Measurements from ENCODE around the gene NOM1. TPM values are rescaled to one million over a fixed set of nuclear protein-coding genes. Genes with fewer than 3 reads are reported as not detected.
"Not testable (repeated sequence)": the region's sequence is repeated elsewhere in the genome, so short reads cannot be mapped to it uniquely, and the experiment has no call there.

NOM1 gene
- total RNA-seq, 6 experiments from 2014 or later: 13.1 to 21.1 (median 14.9) TPM

DNA sequence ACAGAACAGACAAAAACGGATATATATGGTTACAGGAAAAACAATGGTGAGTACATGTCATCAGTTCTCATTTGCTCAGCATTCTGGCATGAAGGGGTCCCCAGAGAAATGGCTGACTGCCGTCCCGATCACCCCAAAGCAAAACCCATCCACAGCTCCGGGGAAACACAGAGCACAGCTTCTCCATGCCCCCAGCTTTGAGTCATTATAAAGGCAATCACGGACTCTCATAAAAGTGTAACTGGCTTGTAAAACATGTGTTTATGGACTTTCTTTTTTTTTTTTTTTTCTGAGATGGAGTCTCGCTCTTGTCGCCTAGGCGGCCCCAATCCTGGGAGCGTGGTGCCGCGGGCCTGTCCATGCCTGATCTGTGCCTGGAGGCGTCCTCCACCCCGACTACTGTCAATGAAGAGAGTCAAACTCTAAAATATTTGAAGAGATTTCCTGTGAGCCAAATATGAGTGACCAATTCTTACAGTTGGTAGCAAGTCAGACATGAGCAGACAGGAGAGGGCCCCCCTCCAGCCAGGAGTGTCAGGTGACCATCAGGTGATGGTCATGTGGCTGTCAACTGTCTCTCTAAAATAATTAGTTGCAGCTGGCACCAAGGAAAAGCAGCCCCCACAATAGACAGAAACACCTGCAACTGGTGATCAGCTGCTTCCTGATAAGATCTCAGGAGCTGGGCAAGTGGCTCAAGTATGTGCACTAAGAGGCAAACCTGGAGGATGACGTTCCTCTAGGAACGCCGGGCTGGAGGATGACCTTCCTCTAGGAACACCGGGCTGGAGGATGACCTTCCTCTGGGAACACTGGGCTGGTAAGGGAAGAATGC is 21.7 kb upstream of the NOM1 start:
- Mint-ChIP-seq H3K36me3 (ENCODE audit: low read depth) (no peaks in the 10 kb centered on the region), H3K27ac (no peak overlapping the region), H3K4me3 (peak overlapping the region; percentile 10), H3K27me3 (ENCODE audit: insufficient read depth) (peaks cover 19% of the 10 kb centered on the region), H3K9me3 (no peaks in the 10 kb centered on the region), H3K4me1 (ENCODE audit: low read depth) (peaks cover 20% of the 10 kb centered on the region)
- no peak for DNase-seq
- TF ChIP-seq, protein P1, sequence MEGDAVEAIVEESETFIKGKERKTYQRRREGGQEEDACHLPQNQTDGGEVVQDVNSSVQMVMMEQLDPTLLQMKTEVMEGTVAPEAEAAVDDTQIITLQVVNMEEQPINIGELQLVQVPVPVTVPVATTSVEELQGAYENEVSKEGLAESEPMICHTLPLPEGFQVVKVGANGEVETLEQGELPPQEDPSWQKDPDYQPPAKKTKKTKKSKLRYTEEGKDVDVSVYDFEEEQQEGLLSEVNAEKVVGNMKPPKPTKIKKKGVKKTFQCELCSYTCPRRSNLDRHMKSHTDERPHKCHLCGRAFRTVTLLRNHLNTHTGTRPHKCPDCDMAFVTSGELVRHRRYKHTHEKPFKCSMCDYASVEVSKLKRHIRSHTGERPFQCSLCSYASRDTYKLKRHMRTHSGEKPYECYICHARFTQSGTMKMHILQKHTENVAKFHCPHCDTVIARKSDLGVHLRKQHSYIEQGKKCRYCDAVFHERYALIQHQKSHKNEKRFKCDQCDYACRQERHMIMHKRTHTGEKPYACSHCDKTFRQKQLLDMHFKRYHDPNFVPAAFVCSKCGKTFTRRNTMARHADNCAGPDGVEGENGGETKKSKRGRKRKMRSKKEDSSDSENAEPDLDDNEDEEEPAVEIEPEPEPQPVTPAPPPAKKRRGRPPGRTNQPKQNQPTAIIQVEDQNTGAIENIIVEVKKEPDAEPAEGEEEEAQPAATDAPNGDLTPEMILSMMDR (IDR thresholded peaks at IDR 0.05): no peak

DNA sequence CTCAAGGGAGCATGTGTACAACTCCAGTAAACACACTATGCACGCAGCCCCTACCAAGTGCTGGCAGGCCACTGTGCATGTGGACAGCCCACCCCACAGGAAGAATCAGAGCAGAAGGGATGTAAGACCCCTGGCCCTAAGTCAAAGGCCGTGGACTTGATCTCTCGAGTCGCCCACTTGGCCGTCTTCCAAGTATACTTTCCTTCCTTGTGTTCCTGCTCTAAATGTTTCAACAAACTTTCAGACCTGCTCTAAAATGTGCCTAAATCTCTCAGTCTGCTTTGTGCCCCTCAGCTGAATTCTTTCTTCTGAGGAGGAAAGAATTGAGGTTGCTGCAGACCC is 21.1 kb upstream of the NOM1 start:
- Mint-ChIP-seq H3K27ac (no peak overlapping the region), H3K9me3 (no peaks in the 10 kb centered on the region), H3K4me1 (ENCODE audit: low read depth) (peaks cover 20% of the 10 kb centered on the region), H3K4me3 (no peak overlapping the region), H3K36me3 (ENCODE audit: low read depth) (no peaks in the 10 kb centered on the region), H3K27me3 (ENCODE audit: insufficient read depth) (peaks cover 15% of the 10 kb centered on the region)
- no peak for DNase-seq
- TF ChIP-seq, protein P1 (IDR thresholded peaks at IDR 0.05): no peak

DNA sequence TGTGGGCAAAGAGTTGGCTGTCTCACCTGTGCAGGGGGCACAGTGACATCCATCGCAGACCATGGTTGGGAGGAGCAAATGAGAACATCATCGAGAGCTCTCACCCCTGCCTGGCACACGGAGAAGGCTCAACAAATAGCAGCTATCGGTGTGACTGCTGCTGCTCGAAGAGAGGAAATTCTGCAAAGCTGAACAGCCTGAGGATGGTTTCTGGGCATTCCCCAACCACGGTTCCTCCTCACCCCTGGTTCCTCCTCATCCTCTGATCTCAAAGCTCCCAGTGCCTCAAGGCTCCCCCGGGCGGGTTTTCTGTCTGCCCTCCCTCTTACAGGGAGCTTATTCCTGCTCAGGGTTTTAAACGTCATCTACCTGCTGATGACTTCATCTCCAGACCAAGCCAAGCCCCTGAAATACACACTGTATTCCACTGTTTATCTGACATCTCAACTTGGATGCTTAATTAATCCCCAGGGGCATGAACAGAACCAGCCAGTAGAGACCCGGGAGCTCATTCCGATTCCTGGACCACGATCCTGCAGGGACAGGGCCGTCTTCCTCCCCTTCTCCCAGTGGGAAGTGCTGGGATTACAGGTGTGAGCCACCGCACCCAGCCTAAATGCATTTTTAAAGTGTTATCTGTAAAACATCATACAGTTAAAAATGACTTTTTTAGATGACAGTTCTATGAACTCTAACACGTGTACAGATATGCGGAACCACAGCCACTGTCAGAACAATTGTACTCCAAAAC is 19.5 kb upstream of the NOM1 start:
- Mint-ChIP-seq H3K4me1 (ENCODE audit: low read depth) (peaks cover 20% of the 10 kb centered on the region), H3K4me3 (no peak overlapping the region), H3K36me3 (ENCODE audit: low read depth) (no peaks in the 10 kb centered on the region), H3K27ac (no peak overlapping the region), H3K27me3 (ENCODE audit: insufficient read depth) (peaks cover 14% of the 10 kb centered on the region), H3K9me3 (no peaks in the 10 kb centered on the region)
- TF ChIP-seq, protein P1 (IDR thresholded peaks at IDR 0.05): no peak
- DNase-seq: no peak

DNA sequence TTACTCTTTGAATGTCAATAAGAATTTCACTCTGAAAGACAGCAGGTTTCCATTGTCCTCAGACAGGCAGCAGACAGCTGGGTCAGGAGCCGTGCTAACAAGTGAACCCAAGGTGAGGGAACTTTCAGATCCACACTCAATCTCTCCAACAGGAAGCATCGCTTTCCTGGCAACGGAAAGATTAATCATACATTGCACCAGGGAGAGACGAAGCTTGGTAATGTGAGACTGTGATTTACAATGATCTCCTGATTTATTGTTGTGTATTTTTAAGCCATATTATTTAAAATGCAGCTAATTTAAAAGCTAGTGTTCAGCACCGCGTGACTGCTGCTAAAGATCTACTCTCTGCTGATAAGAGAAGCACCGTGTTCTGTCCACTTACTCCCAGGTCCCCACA is 17.5 kb upstream of the NOM1 start:
- no peaks in the 10 kb centered on the region for H3K36me3 Mint-ChIP-seq (ENCODE audit: low read depth)
- peaks cover 20% of the 10 kb centered on the region for H3K4me1 Mint-ChIP-seq (ENCODE audit: low read depth)
- H3K9me3 Mint-ChIP-seq: no peaks in the 10 kb centered on the region
- peaks cover 17% of the 10 kb centered on the region for H3K27me3 Mint-ChIP-seq (ENCODE audit: insufficient read depth)
- H3K27ac Mint-ChIP-seq: no peak overlapping the region
- TF ChIP-seq, protein P1 (IDR thresholded peaks at IDR 0.05): no peak
- no peak for DNase-seq
- no peak overlapping the region for H3K4me3 Mint-ChIP-seq

DNA sequence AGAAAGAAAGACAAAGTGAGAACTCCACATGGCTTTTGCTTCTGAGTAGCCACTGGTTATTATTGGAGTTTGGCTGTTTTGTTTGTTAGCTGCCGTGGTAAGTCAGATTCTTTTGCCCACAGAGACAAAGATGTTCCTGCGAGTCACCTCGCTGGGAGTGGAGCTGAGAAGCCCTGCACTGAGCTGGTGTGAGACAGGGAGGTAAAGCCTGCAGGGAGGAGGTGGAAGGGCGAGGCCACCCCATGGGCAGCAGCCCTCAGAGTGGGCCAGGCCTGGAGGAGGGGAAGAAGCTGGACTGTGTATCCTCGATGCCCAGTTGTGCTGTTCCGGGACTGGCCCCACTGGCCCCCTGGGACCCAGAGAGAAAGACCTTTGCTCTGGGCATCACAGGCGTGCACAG is 14.3 kb upstream of the NOM1 start:
- Mint-ChIP-seq H3K27ac (no peak overlapping the region), H3K27me3 (ENCODE audit: insufficient read depth) (peaks cover 13% of the 10 kb centered on the region; the same call in 1 of the 2 replicates), H3K4me3 (no peak overlapping the region), H3K36me3 (ENCODE audit: low read depth) (no peaks in the 10 kb centered on the region), H3K4me1 (ENCODE audit: low read depth) (peaks cover 7% of the 10 kb centered on the region), H3K9me3 (no peaks in the 10 kb centered on the region)
- peak; percentile 19 for DNase-seq
- TF ChIP-seq, protein P1 (IDR thresholded peaks at IDR 0.05): no peak

DNA sequence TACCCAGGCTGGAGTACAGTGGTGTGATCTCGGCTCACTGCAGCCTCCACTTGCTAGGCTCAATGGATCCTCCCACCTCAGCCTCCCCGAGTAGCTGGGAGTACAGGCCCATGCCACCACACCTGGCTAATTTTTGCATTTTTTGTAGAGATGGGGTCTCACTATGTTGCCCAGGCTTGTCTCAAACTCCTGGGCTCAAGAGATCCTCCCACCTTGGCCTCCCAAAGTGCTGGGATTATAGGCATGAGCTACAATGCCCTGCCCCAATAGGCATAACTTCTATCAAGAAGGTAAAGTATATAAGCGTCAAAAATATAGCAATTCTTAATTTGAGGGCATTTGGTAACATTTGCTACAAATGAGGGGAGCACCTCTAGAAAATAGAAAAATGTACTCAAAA is 12.7 kb upstream of the NOM1 start:
- not testable (repeated sequence) for H3K36me3 Mint-ChIP-seq (ENCODE audit: low read depth); H3K27me3 Mint-ChIP-seq (ENCODE audit: insufficient read depth)

More for the DNA sequence above, 12.7 kb upstream of the NOM1 start:
- not testable (repeated sequence) for H3K4me3 Mint-ChIP-seq; H3K4me1 Mint-ChIP-seq (ENCODE audit: low read depth); H3K27ac Mint-ChIP-seq; DNase-seq
- H3K9me3 Mint-ChIP-seq: peaks cover 11% of the 10 kb centered on the region
